BE2C (cell line): Measurements from ENCODE around the gene S100A4.
A peak's percentile ranks its signal among the peaks of the same experiment; 100 is the strongest.

ENCODE experiments used
- DNase-seq: peaks from one replicate; pipeline ENCODE4 v3.0.0-alpha.2; 2020
- H3K27me3 ChIP-seq: fragments of 250-450 bp; sonication (Bioruptor Pico); 2 replicates; pipeline ENCODE4 v1.5.1; 2020; ENCODE audit warnings: mild to moderate bottlenecking
- H3K36me3 ChIP-seq: fragments of 250-450 bp; sonication (Bioruptor Pico); 2 replicates; pipeline ENCODE4 v1.5.1; 2020; ENCODE audit warnings: mild to moderate bottlenecking
- H3K4me1 ChIP-seq: fragments of 250-450 bp; sonication (Bioruptor Pico); 2 replicates; pipeline ENCODE4 v1.5.1; 2020
- H3K4me3 ChIP-seq: 2 replicates; pipeline ENCODE4 v1.5.1; 2011; ENCODE audit warnings: low read depth, low read length
- H3K9me3 ChIP-seq: fragments of 250-450 bp; sonication (Bioruptor Pico); 2 replicates; pipeline ENCODE4 v1.5.1; 2020
- CTCF ChIP-seq: IDR thresholded peaks from 2 replicates; pipeline ENCODE4 v1.5.1; 2012; ENCODE audit warnings: mild to moderate bottlenecking, low read depth, low read length

Gene S100A4

DNA sequence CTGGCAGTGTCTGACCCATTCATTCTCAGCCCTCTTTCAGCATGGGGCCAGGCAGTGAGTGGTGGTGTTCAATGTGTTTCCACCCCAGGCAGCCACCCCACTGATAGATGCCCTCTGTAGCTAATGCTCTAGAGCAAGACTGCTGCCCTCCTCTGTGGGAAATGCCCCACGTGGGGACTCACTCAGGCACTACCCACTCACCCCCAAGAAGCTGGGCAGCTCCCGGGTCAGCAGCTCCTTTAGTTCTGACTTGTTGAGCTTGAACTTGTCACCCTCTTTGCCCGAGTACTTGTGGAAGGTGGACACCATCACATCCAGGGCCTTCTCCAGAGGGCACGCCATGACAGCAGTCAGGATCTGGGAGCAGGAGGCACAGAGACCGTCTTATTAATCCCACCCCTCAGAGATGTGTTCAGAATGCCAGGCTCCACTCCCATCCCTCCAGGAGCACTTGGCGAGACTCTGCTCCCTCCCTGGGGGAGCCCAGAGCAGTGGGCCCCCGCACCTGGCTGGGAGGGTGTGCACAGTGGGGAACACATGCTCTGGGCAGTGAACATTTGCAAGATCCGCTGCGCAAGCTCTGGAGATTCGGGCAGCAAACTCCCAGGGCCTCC lies 1.0 kb downstream of the S100A4 start:
- Histone ChIP-seq H3K36me3 (no peaks in the 10 kb centered on the region), H3K27me3 (no peaks in the 10 kb centered on the region), H3K9me3 (no peaks in the 10 kb centered on the region), H3K4me1 (peaks cover 37% of the 10 kb centered on the region), H3K4me3 (peak overlapping the region; percentile 7; the same call in 1 of the 2 replicates)
- no peak for DNase-seq
- no peak for TF ChIP-seq CTCF

GRCh38 chr1:153543736-153544135 lies 1.9 kb downstream of the S100A4 start:
- no peak for DNase-seq
- Histone ChIP-seq H3K9me3 (no peaks in the 10 kb centered on the region), H3K4me1 (peaks cover 31% of the 10 kb centered on the region), H3K36me3 (no peaks in the 10 kb centered on the region), H3K27me3 (no peaks in the 10 kb centered on the region), H3K4me3 (no peak overlapping the region)
- TF ChIP-seq CTCF = no peak

DNA sequence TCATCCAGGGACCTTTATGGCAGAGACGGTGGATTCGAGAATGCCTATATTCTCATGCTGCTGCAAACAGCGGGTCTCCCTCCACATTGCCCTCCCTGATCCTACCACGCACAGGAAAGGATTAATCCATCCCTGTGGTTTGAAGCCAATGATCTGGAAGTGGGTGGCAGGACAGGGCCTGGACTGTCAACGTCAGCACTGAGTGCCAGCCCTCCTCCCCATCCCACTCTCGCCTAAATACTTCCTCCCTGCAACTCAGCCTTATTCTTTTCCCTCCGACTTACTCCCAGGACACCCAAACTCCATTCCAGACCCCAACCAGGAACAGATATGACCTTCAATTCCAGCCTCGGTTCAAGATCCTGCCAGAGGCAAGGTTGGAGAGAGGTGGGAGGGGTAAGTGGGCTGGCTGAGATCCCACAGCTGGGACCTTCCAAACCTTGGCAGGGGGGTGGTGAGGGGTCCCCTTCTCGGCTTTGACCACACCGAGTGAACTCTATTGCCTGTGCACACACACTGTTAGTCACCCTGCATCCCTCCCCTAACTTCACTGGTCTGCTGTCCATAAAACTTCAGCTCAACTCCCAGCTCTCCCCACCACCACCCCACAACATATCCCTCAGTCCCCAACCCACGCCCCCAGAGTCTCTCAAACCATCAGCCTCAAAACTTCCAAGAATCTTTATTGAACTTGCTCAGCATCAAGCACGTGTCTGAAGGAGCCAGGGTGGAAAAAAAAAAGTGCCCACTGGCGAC lies 2.5 kb downstream of the S100A4 start:
- Histone ChIP-seq H3K27me3 (no peaks in the 10 kb centered on the region), H3K36me3 (no peaks in the 10 kb centered on the region), H3K4me1 (peaks cover 31% of the 10 kb centered on the region), H3K9me3 (no peaks in the 10 kb centered on the region), H3K4me3 (no peak overlapping the region)
- TF ChIP-seq CTCF = no peak
- no peak for DNase-seq

DNA sequence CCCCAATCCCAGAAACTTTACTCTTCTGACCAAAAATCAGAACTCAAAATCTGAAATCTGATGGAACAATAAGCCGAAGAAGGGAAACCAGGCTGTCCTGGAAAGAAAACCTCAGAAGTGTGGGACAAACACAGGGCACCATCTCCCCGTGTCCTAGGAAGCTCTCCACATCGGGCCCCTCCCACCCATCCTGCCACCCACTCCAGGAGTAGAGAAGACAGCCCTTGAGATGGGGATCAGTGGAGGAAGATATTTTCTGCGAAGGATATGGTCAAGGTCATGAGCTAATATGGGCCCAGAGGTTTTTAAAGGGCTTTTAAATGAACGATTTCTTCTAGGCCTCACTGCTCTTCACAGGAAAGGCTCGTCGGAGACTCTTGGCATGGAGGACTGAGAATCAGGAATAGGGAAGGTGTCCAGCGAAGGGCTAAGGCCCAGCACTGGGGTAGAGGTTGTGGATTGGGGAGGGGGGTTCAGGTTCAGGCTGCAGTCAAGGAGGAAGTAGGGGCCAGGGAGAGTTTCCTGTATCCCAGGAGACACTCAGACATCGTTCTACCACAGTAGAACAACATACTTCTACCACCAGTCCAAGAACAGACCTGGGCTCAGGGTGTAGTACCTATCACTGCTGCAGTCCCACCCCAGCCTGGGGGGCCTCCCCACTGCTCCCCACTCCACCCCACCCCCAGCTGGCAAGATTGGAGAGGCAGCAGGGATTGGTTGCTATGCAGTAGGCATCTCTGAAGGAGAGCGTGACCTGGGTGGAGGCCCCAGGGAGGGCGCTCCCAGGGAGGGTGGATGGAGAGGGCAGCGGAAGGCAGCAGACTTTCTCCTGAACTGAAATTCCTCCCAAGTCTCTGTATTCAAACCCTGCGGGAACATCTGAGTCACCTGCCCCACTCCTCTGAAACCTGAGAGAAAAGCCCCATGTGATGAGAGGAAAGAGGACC lies 3.7 kb downstream of the S100A4 start:
- Histone ChIP-seq H3K4me1 (peaks cover 41% of the 10 kb centered on the region), H3K9me3 (no peaks in the 10 kb centered on the region), H3K27me3 (no peaks in the 10 kb centered on the region), H3K36me3 (no peaks in the 10 kb centered on the region), H3K4me3 (no peak overlapping the region)
- no peak for TF ChIP-seq CTCF
- no peak for DNase-seq

DNA sequence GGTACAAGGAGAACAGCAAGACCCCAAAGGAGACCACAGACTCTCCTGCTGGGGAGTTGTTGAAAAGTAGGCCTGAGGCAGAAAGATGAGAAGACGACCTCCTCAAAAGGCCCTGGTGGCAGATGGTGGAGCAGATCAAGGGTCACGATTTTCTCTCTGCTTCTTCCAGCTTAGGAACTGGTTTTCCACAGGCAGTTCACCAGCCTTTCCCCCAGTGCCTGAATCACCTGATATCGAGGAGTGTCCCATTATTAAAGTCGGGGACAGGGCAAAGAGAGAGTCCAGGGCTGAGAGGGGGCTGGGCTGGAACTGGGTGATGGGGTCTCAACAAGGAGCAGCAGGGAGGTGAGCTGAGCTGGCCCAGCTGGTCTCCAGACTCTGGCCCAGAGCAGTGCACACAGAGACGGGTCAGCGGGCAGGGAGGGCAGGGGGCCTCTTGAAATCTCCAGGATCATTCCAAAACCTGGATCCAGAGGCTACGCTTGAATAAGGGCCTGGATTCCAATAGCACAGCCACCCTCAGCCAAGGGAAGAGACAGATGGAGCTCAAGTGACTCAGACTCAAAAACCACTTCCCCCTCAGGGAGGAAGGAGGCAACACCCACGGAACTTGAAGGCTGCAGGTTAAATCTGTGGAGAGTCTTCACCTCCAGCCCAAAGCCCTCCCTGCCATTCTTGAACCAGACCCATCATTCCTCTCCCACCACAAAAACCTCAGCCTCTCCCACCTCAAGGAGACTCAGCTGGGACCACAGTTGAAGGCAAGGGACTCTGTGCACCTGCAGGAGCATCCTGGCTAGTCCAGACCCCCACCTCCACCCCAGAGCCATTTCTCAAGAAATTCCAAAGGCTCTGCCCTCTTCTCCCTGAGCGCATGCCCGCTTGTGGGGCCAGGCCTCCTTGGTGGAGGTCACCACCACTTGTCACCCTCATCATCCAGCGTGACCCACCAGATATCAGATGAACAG lies 4.9 kb downstream of the S100A4 start, which contains the start of gene S100A5:
Gene S100A5 (minus strand): TSS at position 541 of the 968 bp plus-strand sequence. CDS start 743 bp downstream, outside the sequence.
- H3K9me3 ChIP-seq = no peaks in the 10 kb centered on the region
- no peaks in the 10 kb centered on the region for H3K36me3 ChIP-seq
- no peak within 1 kb of the TSS for H3K4me3 ChIP-seq
- no peak for TF ChIP-seq CTCF
- no peaks in the 10 kb centered on the region for H3K27me3 ChIP-seq
- H3K4me1 ChIP-seq = peaks cover 46% of the 10 kb centered on the region
- no peak for DNase-seq
